C4-2B (cell line): ENCODE data around the gene LDHB.

Experiments
- CTCF ChIP-seq: fragments of 450-650 bp; conservative IDR thresholded peaks from 2 replicates; pipeline ENCODE4 v1.5.1; 2017; ENCODE audit warnings: mild to moderate bottlenecking
- ZFX ChIP-seq: fragments of 450-650 bp; IDR thresholded peaks from 2 replicates; pipeline ENCODE4 v1.6.1; 2017

GRCh38 chr12:21665816-21666215 lies 8.2 kb upstream of the LDHB start:
- no peak for TF ChIP-seq CTCF
- TF ChIP-seq ZFX = no peak
